HEK293 (cell line): ENCODE data around the gene PRKCE.

Source experiments
- CTCF ChIA-PET: fragments of 350-600 bp; formaldehyde crosslinking; extraction: SDS; loops from one replicate; lab custom pipeline; 2021; ENCODE audit warnings: antibody characterized with exemption; lab: Yijun Ruan, JAX
- POLR2A ChIA-PET: fragments of 300-600 bp; formaldehyde crosslinking; extraction: SDS; loops from one replicate; lab custom pipeline; 2020; ENCODE audit warnings: antibody characterized with exemption, inconsistent platforms; lab: Yijun Ruan, JAX
- H3K27ac ChIP-seq: fragments of 200-500 bp; sonication (Bioruptor generic); 2 replicates; pipeline ENCODE4 v1.5.1; 2014; ENCODE audit warnings: low read depth, low read length, control low read depth, inconsistent platforms; ENCODE audit errors: extremely low read depth
- H3K36me3 ChIP-seq, 2 experiments: fragments of 200-500 bp in 1 of 2; sonication (Bioruptor generic) in 1 of 2; 1 replicate in 1 of 2; 2 replicates in 1 of 2; pipeline ENCODE4 v1.5.1; 2014 to 2017; ENCODE audit warnings: inconsistent platforms in 2 of 2, low read length in 2 of 2; ENCODE audit not compliant: control insufficient read depth in 2 of 2, insufficient read depth in 1 of 2
- H3K4me1 ChIP-seq: fragments of 200-500 bp; sonication (Bioruptor generic); 2 replicates; pipeline ENCODE4 v1.5.1; 2014; ENCODE audit warnings: mild to moderate bottlenecking, low read length, inconsistent platforms; ENCODE audit not compliant: control insufficient read depth, insufficient read depth
- H3K4me3 ChIP-seq: 2 replicates; pipeline ENCODE4 v1.5.1; 2011; ENCODE audit warnings: low read depth, mild to moderate bottlenecking, control low read depth, low read length, moderate library complexity
- H3K9me3 ChIP-seq: fragments of 200-500 bp; sonication (Bioruptor generic); 2 replicates; pipeline ENCODE4 v1.5.1; 2014; ENCODE audit warnings: low read depth, low read length, inconsistent platforms; ENCODE audit not compliant: control insufficient read depth, insufficient read depth
- CTCF ChIP-seq: fragments of 450-650 bp; formaldehyde crosslinking; IDR thresholded peaks from 2 replicates; pipeline ENCODE4 v1.5.1; 2016; ENCODE audit warnings: missing biosample characterization, missing genetic modification characterization
- GLIS2 ChIP-seq: fragments of 450-650 bp; formaldehyde crosslinking; IDR thresholded peaks from 2 replicates; pipeline ENCODE4 v1.5.1; 2016; ENCODE audit warnings: missing biosample characterization, missing genetic modification characterization
- KLF10 ChIP-seq: fragments of 450-650 bp; IDR thresholded peaks from 2 replicates; pipeline ENCODE4 v1.5.1; 2018; ENCODE audit warnings: missing biosample characterization, mild to moderate bottlenecking, missing genetic modification characterization
- KLF8 ChIP-seq: fragments of 450-650 bp; formaldehyde crosslinking; IDR thresholded peaks from 2 replicates; pipeline ENCODE4 v1.5.1; 2016; ENCODE audit warnings: missing biosample characterization, missing genetic modification characterization
- PRDM1 ChIP-seq: fragments of 450-650 bp; formaldehyde crosslinking; IDR thresholded peaks from 2 replicates; pipeline ENCODE4; 2016; ENCODE audit warnings: missing biosample characterization, missing genetic modification characterization
- PRDM2 ChIP-seq: fragments of 450-650 bp; formaldehyde crosslinking; IDR thresholded peaks from 2 replicates; pipeline ENCODE4 v1.5.1; 2016; ENCODE audit warnings: missing biosample characterization, missing genetic modification characterization, borderline replicate concordance
- ZFP41 ChIP-seq: fragments of 450-650 bp; formaldehyde crosslinking; IDR thresholded peaks from 2 replicates; pipeline ENCODE4 v1.5.1; 2016; ENCODE audit warnings: missing biosample characterization, missing genetic modification characterization, borderline replicate concordance
- ZNF10 ChIP-seq: fragments of 450-650 bp; formaldehyde crosslinking; IDR thresholded peaks from 2 replicates; pipeline ENCODE4 v1.5.1; 2017; ENCODE audit warnings: missing biosample characterization, missing genetic modification characterization
- ZNF114 ChIP-seq: fragments of 450-650 bp; formaldehyde crosslinking; IDR thresholded peaks from 2 replicates; pipeline ENCODE4 v1.5.0; 2017; ENCODE audit warnings: missing biosample characterization, missing genetic modification characterization
- ZNF133 ChIP-seq: fragments of 450-650 bp; formaldehyde crosslinking; IDR thresholded peaks from 2 replicates; pipeline ENCODE4 v1.5.1; 2016; ENCODE audit warnings: missing biosample characterization, missing genetic modification characterization
- ZNF146 ChIP-seq: fragments of 450-650 bp; formaldehyde crosslinking; IDR thresholded peaks from 2 replicates; pipeline ENCODE4 v1.5.1; 2016; ENCODE audit warnings: missing biosample characterization, missing genetic modification characterization
- ZNF169 ChIP-seq: fragments of 450-650 bp; formaldehyde crosslinking; IDR thresholded peaks from 2 replicates; pipeline ENCODE4 v1.5.1; 2016; ENCODE audit warnings: missing biosample characterization, missing genetic modification characterization
- ZNF239 ChIP-seq: fragments of 450-650 bp; formaldehyde crosslinking; IDR thresholded peaks from 2 replicates; pipeline ENCODE4 v1.5.1; 2016; ENCODE audit warnings: missing biosample characterization, missing genetic modification characterization
- ZNF24 ChIP-seq: fragments of 450-650 bp; formaldehyde crosslinking; IDR thresholded peaks from 2 replicates; pipeline ENCODE4 v1.5.1; 2016; ENCODE audit warnings: missing biosample characterization, missing genetic modification characterization
- ZNF324 ChIP-seq: fragments of 450-650 bp; formaldehyde crosslinking; IDR thresholded peaks from 2 replicates; pipeline ENCODE4 v1.5.1; 2016; ENCODE audit warnings: missing biosample characterization, missing genetic modification characterization
- ZNF37A ChIP-seq: fragments of 450-650 bp; IDR thresholded peaks from 2 replicates; pipeline ENCODE4 v1.5.1; 2018; ENCODE audit warnings: missing biosample characterization, missing genetic modification characterization
- ZNF416 ChIP-seq: fragments of 450-650 bp; formaldehyde crosslinking; IDR thresholded peaks from 2 replicates; pipeline ENCODE4 v1.5.1; 2016; ENCODE audit warnings: missing biosample characterization, missing genetic modification characterization
- ZNF426 ChIP-seq: fragments of 450-650 bp; formaldehyde crosslinking; IDR thresholded peaks from 2 replicates; pipeline ENCODE4 v1.5.1; 2017; ENCODE audit warnings: missing biosample characterization, missing genetic modification characterization, mild to moderate bottlenecking, inconsistent platforms, moderate library complexity
- ZNF510 ChIP-seq: fragments of 450-650 bp; formaldehyde crosslinking; IDR thresholded peaks from 2 replicates; pipeline ENCODE4 v1.5.1; 2018; ENCODE audit warnings: mild to moderate bottlenecking, missing genetic modification characterization, missing biosample characterization; ENCODE audit not compliant: insufficient replicate concordance
- ZNF549 ChIP-seq: fragments of 450-650 bp; IDR thresholded peaks from 2 replicates; pipeline ENCODE4 v1.5.1; 2018; ENCODE audit warnings: missing biosample characterization, missing genetic modification characterization, mild to moderate bottlenecking, inconsistent platforms, moderate library complexity
- ZNF560 ChIP-seq: fragments of 450-650 bp; formaldehyde crosslinking; IDR thresholded peaks from 2 replicates; pipeline ENCODE4 v1.5.1; 2017; ENCODE audit warnings: missing biosample characterization, missing genetic modification characterization, borderline replicate concordance
- ZNF837 ChIP-seq: fragments of 450-650 bp; formaldehyde crosslinking; IDR thresholded peaks from 2 replicates; pipeline ENCODE4 v1.5.1; 2016; ENCODE audit warnings: missing biosample characterization, missing genetic modification characterization
- ZSCAN18 ChIP-seq: fragments of 450-650 bp; formaldehyde crosslinking; IDR thresholded peaks from 2 replicates; pipeline ENCODE4 v1.5.1; 2016; ENCODE audit warnings: missing biosample characterization, missing genetic modification characterization
- ZSCAN4 ChIP-seq: fragments of 450-650 bp; formaldehyde crosslinking; IDR thresholded peaks from 2 replicates; pipeline ENCODE4 v1.5.1; 2017; ENCODE audit warnings: missing biosample characterization, missing genetic modification characterization

PRKCE gene

GRCh38 chr2:45724335-45724734 lies 72.9 kb downstream of the PRKCE start:
- Histone ChIP-seq H3K4me3 (no peak overlapping the region), H3K27ac (no peak overlapping the region), H3K4me1 (no peaks in the 10 kb centered on the region), H3K9me3 (no peaks in the 10 kb centered on the region), H3K36me3 (no peaks in the 10 kb centered on the region)
- POLR2A ChIA-PET: no interaction called here
- TF ChIP-seq ZNF426 (tag by site-specific recombination) (no peak), ZNF169 (tag by site-specific recombination) (no peak), ZNF416 (tag by site-specific recombination) (no peak), PRDM1 (peak; percentile 45; the same call in 1 of the 2 replicates), CTCF (tag by site-specific recombination) (no peak)
- CTCF ChIA-PET: interaction anchor here (0.6 kb wide), 1 partner anchor 8 kb away, joined by 6 read pairs; no protein-coding TSS in a partner anchor

GRCh38 chr2:45725731-45726130 lies 74.3 kb downstream of the PRKCE start:
- no peaks in the 10 kb centered on the region for H3K36me3 ChIP-seq
- POLR2A ChIA-PET: no interaction called here
- H3K27ac ChIP-seq: no peak overlapping the region
- no peak overlapping the region for H3K4me3 ChIP-seq
- TF ChIP-seq ZNF560 (tag by site-specific recombination) (no peak), ZNF114 (tag by site-specific recombination) (no peak), ZSCAN18 (tag by site-specific recombination) (no peak), KLF10 (tag by site-specific recombination) (no peak), ZNF146 (no peak), ZSCAN4 (tag by site-specific recombination) (no peak), ZNF549 (tag by site-specific recombination) (no peak), ZNF10 (no peak)
- no peaks in the 10 kb centered on the region for H3K4me1 ChIP-seq
- CTCF ChIA-PET: interaction anchor here (0.6 kb wide), 1 partner anchor 69 kb away, joined by 4 read pairs; no protein-coding TSS in a partner anchor
- H3K9me3 ChIP-seq: no peaks in the 10 kb centered on the region

GRCh38 chr2:45726188-45726587 lies 74.7 kb downstream of the PRKCE start:
- no peaks in the 10 kb centered on the region for H3K4me1 ChIP-seq
- ChIA-PET POLR2A (no interaction called here), CTCF (interaction anchor here (0.6 kb wide), 2 partner anchors 69 to 74 kb away, joined by 4 read pairs; no protein-coding TSS in a partner anchor)
- no peak overlapping the region for H3K27ac ChIP-seq
- H3K36me3 ChIP-seq: no peaks in the 10 kb centered on the region
- H3K9me3 ChIP-seq: no peaks in the 10 kb centered on the region
- H3K4me3 ChIP-seq: no peak overlapping the region
- TF ChIP-seq PRDM2 (tag by site-specific recombination) (no peak), ZNF133 (no peak), ZNF24 (tag by site-specific recombination) (no peak), ZNF324 (tag by site-specific recombination) (no peak), ZNF510 (tag by site-specific recombination) (no peak), ZNF239 (no peak), ZNF37A (no peak), GLIS2 (tag by site-specific recombination) (no peak), ZNF837 (tag by site-specific recombination) (no peak), ZFP41 (tag by site-specific recombination) (no peak), KLF8 (tag by site-specific recombination) (no peak)
